ENCODE measurements around the gene IL26.

IL26 gene

DNA sequence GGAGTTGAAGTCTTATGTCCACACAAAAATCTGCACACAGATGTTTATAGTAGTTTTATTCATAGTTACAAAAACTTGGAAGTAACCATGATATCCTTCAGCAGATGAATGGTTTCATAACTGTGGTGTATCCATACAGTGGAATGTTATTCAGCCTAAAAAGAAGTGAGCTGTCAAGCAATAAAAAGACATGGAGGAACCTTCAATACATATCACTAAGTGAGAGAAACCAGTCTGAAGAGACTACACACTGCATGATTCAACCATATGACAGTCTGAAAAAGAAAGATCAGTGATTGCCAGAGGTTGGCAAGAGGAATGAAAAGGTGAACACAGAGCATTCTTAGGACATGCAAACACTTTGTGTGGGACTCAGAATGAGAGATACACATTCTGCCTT is 47.4 kb downstream of the IL26 start:
- no peak for DNase-seq (ENCODE audit: low read depth in 1 of 2, low spot score in 1 of 2)
- TF ChIP-seq REST (IDR thresholded peaks at IDR 0.05; ENCODE audit: insufficient replicate concordance, low read depth) (no peak), GABPA (IDR thresholded peaks at IDR 0.05; ENCODE audit: low read depth) (no peak), POLR2AphosphoS5 (IDR thresholded peaks at IDR 0.05; ENCODE audit: low read depth) (no peak), CTCF (IDR thresholded peaks at IDR 0.05; ENCODE audit: insufficient read depth, low read length) (no peak), SPI1 (IDR thresholded peaks at IDR 0.05; ENCODE audit: borderline replicate concordance, low read depth) (no peak)
- Histone ChIP-seq H3K4me3 (replicated peaks; ENCODE audit: insufficient read depth, low read length) (no peak overlapping the region), H3K27me3 (ENCODE audit: insufficient read depth, poor library complexity, severe bottlenecking) (peaks cover 6% of the 10 kb centered on the region), H3K27ac (replicated peaks) (no peak overlapping the region)

DNA sequence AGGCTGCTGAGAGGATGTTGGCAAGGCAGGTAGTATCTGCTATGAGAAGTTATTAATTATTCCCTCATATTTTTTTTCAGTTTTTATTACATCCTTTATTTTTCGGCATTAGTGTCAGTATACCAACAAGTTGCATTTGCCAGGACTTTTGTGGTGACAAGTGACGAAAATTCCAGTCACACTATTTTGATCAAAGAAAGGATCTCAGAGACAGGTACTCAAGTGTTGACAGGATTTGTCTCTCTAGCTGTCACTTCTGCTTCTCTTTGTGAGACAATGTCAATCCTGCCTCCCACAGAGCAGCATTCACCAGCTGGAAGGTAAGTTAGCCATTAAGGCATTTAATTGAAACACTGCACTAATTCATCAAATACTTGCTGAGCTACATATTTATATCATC is 48.0 kb downstream of the IL26 start:
- no peak for TF ChIP-seq REST (IDR thresholded peaks at IDR 0.05; ENCODE audit: insufficient replicate concordance, low read depth)
- no peak for TF ChIP-seq CTCF (IDR thresholded peaks at IDR 0.05; ENCODE audit: insufficient read depth, low read length)
- no peak for TF ChIP-seq GABPA (IDR thresholded peaks at IDR 0.05; ENCODE audit: low read depth)
- TF ChIP-seq POLR2AphosphoS5 (IDR thresholded peaks at IDR 0.05; ENCODE audit: low read depth) = no peak
- no peak for TF ChIP-seq SPI1 (IDR thresholded peaks at IDR 0.05; ENCODE audit: borderline replicate concordance, low read depth)
- no peak overlapping the region for H3K4me3 ChIP-seq (replicated peaks; ENCODE audit: insufficient read depth, low read length)

DNA sequence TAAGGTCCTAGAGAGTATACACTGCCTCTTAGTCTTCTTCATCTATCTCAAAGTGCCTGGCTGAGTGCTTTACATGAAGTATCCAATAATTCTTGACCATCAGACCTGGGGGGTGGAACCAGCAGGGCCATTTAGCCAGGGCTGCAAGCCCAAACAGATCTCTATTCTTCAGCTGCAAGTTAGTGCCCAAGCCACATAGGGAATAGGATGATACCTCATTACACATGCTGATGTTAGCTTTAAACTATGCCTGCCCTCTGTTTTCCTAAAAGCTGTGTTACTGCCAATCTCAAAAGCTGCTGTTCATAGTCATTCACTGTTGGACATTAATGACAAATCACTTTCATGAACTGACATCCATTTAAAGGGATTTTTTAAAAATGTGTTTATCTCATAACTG is 49.4 kb downstream of the IL26 start:
- peaks cover 6% of the 10 kb centered on the region for H3K27me3 ChIP-seq (ENCODE audit: insufficient read depth, poor library complexity, severe bottlenecking)
- H3K27ac ChIP-seq (replicated peaks) = no peak overlapping the region
- TF ChIP-seq REST (IDR thresholded peaks at IDR 0.05; ENCODE audit: insufficient replicate concordance, low read depth) = no peak
- no peak for TF ChIP-seq POLR2AphosphoS5 (IDR thresholded peaks at IDR 0.05; ENCODE audit: low read depth)
- TF ChIP-seq SPI1 (IDR thresholded peaks at IDR 0.05; ENCODE audit: borderline replicate concordance, low read depth) = no peak
- TF ChIP-seq CTCF (IDR thresholded peaks at IDR 0.05; ENCODE audit: insufficient read depth, low read length) = no peak
- no peak for TF ChIP-seq GABPA (IDR thresholded peaks at IDR 0.05; ENCODE audit: low read depth)
- DNase-seq (ENCODE audit: low read depth in 1 of 2, low spot score in 1 of 2) = no peak
- no peak overlapping the region for H3K4me3 ChIP-seq (replicated peaks; ENCODE audit: insufficient read depth, low read length)

More for the DNA sequence above, 48.0 kb downstream of the IL26 start:
- H3K27me3 ChIP-seq (ENCODE audit: insufficient read depth, poor library complexity, severe bottlenecking) = peaks cover 6% of the 10 kb centered on the region
- no peak for DNase-seq (ENCODE audit: low read depth in 1 of 2, low spot score in 1 of 2)
- no peak overlapping the region for H3K27ac ChIP-seq (replicated peaks)

Measured in HL-60 (cell line).